ENCODE results near the gene FERMT2.

Gene FERMT2

GRCh38 chr14:52824462-52824861 is 126.4 kb downstream of the FERMT2 start:
- DNase-seq (ENCODE audit: low read depth) = no peak

GRCh38 chr14:52821805-52822250 is 129.0 kb downstream of the FERMT2 start:
- no peak for DNase-seq (ENCODE audit: low read depth)

- DNase-seq (ENCODE audit: low read depth) = no peak
These were observed 142.7 kb downstream of the FERMT2 start for GRCh38 chr14:52808101-52808500.
